Glutamatergic neuron (in vitro differentiated cells): ENCODE data around the gene CATSPER3. TPM values are rescaled to one million over a fixed set of nuclear protein-coding genes. Genes with fewer than 3 reads are reported as not detected.
A peak's percentile ranks its signal among the peaks of the same experiment; 100 is the strongest.

Experiments used
- DNase-seq: peaks from one replicate; pipeline ENCODE4 v3.0.0; 2022
- H3K27ac Mint-ChIP-seq: one replicate; pipeline ENCODE4 v1.8.0; 2020; ENCODE audit warnings: mild to moderate bottlenecking, mixed read lengths, inconsistent platforms; ENCODE audit not compliant: unreplicated experiment
- H3K27me3 Mint-ChIP-seq: one replicate; pipeline ENCODE4 v1.8.0; 2020; ENCODE audit warnings: mild to moderate bottlenecking, moderate library complexity, mixed read lengths, inconsistent platforms; ENCODE audit not compliant: unreplicated experiment
- H3K36me3 Mint-ChIP-seq: one replicate; pipeline ENCODE4 v1.8.0; 2020; ENCODE audit warnings: mild to moderate bottlenecking, mixed read lengths, inconsistent platforms; ENCODE audit not compliant: unreplicated experiment
- H3K4me1 Mint-ChIP-seq: one replicate; pipeline ENCODE4 v1.8.0; 2020; ENCODE audit warnings: mild to moderate bottlenecking, low read depth, mixed read lengths, inconsistent platforms; ENCODE audit not compliant: unreplicated experiment
- H3K4me3 Mint-ChIP-seq: one replicate; pipeline ENCODE4 v1.8.0; 2020; ENCODE audit warnings: mild to moderate bottlenecking, mixed read lengths, inconsistent platforms; ENCODE audit not compliant: unreplicated experiment
- H3K9me3 Mint-ChIP-seq: one replicate; pipeline ENCODE4 v1.8.0; 2020; ENCODE audit warnings: mild to moderate bottlenecking, moderate library complexity, mixed read lengths, inconsistent platforms; ENCODE audit not compliant: unreplicated experiment
- CTCF ChIP-seq: fragments of 200-600 bp; sonication (generic); IDR thresholded peaks from one replicate; pipeline ENCODE4 v1.5.0; 2021; ENCODE audit not compliant: partially characterized antibody, unreplicated experiment
- total RNA-seq: library from RNA; stranded (reverse); fragmentation: NEBNext Ultra II Directional; extraction: Animal tissue kit (Norgen Biotek cat#: 25700); gene quantifications from one replicate; pipeline ENCODE4 v1.2.1, GENCODE V29; 2021; ENCODE audit not compliant: unreplicated experiment

CATSPER3 gene
- total RNA-seq, 1 donor from 2014 or later: 0.54 TPM

- no peak overlapping the region for H3K4me3 Mint-ChIP-seq
- no peak for DNase-seq
- peaks cover 1% of the 10 kb centered on the region for H3K9me3 Mint-ChIP-seq
- no peak overlapping the region for H3K27ac Mint-ChIP-seq
- peaks cover 7% of the 10 kb centered on the region for H3K27me3 Mint-ChIP-seq
- H3K36me3 Mint-ChIP-seq: peaks cover 5% of the 10 kb centered on the region
- peaks cover 9% of the 10 kb centered on the region for H3K4me1 Mint-ChIP-seq
- TF ChIP-seq CTCF: no peak
Measured at GRCh38 chr5:135009736-135010501, 42.2 kb downstream of the CATSPER3 start.

GRCh38 chr5:135010502-135011354 lies 43.0 kb downstream of the CATSPER3 start:
- Mint-ChIP-seq H3K4me3 (no peak overlapping the region), H3K36me3 (peaks cover 5% of the 10 kb centered on the region), H3K9me3 (peaks cover 1% of the 10 kb centered on the region), H3K4me1 (peaks cover 9% of the 10 kb centered on the region), H3K27me3 (peaks cover 5% of the 10 kb centered on the region), H3K27ac (no peak overlapping the region)
- no peak for TF ChIP-seq CTCF
- DNase-seq: no peak

- H3K4me3 Mint-ChIP-seq: no peak overlapping the region
- H3K36me3 Mint-ChIP-seq: peaks cover 5% of the 10 kb centered on the region
- H3K27ac Mint-ChIP-seq: no peak overlapping the region
- TF ChIP-seq CTCF: no peak
- DNase-seq: peak; percentile 5
- H3K27me3 Mint-ChIP-seq: peaks cover 5% of the 10 kb centered on the region
- peaks cover 9% of the 10 kb centered on the region for H3K4me1 Mint-ChIP-seq
- peaks cover 1% of the 10 kb centered on the region for H3K9me3 Mint-ChIP-seq
Measured at GRCh38 chr5:135011355-135012032, 43.8 kb downstream of the CATSPER3 start.

GRCh38 chr5:135012033-135012588 lies 44.4 kb downstream of the CATSPER3 start:
- H3K27me3 Mint-ChIP-seq: peaks cover 3% of the 10 kb centered on the region
- peak; percentile 3 for DNase-seq
- no peak for TF ChIP-seq CTCF
- H3K4me3 Mint-ChIP-seq: no peak overlapping the region
- no peak overlapping the region for H3K27ac Mint-ChIP-seq
- peaks cover 1% of the 10 kb centered on the region for H3K9me3 Mint-ChIP-seq
- peaks cover 9% of the 10 kb centered on the region for H3K4me1 Mint-ChIP-seq
- peaks cover 2% of the 10 kb centered on the region for H3K36me3 Mint-ChIP-seq
